Measurements from ENCODE around the gene GALNT7.

The GALNT7 gene

DNA sequence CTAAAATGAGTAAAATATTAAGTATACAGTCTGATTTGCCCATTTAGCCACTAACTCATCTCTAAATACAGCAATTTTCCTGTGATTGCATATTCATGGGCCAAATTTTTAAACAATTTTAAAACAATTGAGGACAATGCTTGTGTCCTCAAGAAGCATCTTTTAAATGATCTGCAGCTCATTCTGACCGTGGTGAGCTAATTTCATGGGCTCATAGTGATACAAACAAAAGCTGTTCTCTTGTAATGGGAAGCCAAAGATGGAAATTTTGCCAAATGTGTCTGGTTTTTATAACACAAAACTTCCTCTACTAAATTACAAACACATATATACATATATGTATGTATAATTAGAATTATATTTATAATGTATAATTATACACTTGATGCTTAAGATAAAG is 125.8 kb downstream of the GALNT7 start:
- H3K9ac ChIP-seq: no peak overlapping the region
- no peak overlapping the region for H3K4me3 ChIP-seq
- no peak overlapping the region for H3K27ac ChIP-seq
- no peak for TF ChIP-seq Cebpa-rat (IDR thresholded peaks at IDR 0.05)
- no peaks in the 10 kb centered on the region for H3K4me1 ChIP-seq
- H4K20me1 ChIP-seq: peaks cover 82% of the 10 kb centered on the region
- no peaks in the 10 kb centered on the region for H3K27me3 ChIP-seq
- H3K4me2 ChIP-seq: no peak overlapping the region
- peaks cover 53% of the 10 kb centered on the region for H3K36me3 ChIP-seq
- H3K9me3 ChIP-seq: no peaks in the 10 kb centered on the region

DNA sequence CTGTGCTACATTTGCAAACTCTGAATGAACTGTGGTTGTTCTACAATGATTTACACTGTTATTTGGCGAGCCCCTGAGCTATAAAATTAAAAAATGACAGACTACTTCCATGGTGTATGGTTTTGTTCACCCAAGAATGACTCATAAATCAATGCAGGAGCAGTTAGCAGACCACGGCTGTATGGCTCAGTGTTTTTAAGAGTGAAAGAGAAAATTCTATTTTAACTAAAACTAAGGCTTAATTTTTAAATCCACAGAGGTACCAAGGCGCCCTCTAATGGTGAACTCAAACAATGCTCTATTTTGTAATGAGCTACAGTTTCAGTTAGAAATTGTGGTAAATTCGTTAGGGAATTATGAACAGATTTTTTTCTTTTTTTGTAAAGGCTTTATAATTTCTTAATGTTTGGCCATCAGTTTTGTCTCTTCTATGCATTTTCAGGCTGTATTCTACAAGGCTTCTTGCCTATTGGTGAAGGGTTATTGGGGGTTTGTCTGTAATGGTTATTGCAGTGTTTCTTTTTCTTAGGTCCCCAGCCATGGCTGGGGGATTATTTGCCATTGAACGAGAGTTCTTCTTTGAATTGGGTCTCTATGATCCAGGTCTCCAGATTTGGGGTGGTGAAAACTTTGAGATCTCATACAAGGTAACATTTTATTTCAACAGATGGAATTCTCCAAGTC is 133.0 kb downstream of the GALNT7 start:
- no peak for TF ChIP-seq Cebpa-rat (IDR thresholded peaks at IDR 0.05)

DNA sequence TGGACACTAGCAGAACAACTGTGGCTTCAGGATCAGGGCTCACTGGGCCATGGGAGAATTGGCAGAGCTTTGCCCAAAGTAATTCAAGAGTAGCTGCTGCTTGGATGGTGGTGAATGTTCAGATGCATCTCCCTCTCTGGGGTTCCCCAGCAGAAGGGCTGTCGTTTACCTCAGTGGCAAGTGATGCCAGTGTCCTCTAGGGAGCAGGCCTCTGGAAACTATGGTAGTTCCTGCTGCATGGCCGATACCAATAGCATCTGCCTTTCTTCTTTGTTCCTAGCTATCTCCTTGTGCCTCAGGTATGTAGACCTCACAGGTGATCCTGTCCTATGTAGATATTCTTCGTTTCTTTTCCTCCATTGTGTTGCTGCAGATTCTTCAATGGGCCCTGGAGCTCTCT is 139.2 kb downstream of the GALNT7 start:
- Histone ChIP-seq H3K9ac (no peak overlapping the region), H3K27ac (no peak overlapping the region), H3K4me3 (no peak overlapping the region), H3K27me3 (no peaks in the 10 kb centered on the region), H3K4me1 (no peaks in the 10 kb centered on the region), H3K9me3 (peaks cover 14% of the 10 kb centered on the region), H4K20me1 (peaks cover 32% of the 10 kb centered on the region; the same call in 1 of the 2 replicates), H3K36me3 (peaks cover 94% of the 10 kb centered on the region), H3K4me2 (no peak overlapping the region)
- TF ChIP-seq Cebpa-rat (IDR thresholded peaks at IDR 0.05): no peak

More for the DNA sequence above, 133.0 kb downstream of the GALNT7 start:
- H3K4me1 ChIP-seq: no peaks in the 10 kb centered on the region
- no peak overlapping the region for H3K27ac ChIP-seq
- peaks cover 52% of the 10 kb centered on the region for H4K20me1 ChIP-seq
- H3K36me3 ChIP-seq: peaks cover 77% of the 10 kb centered on the region
- H3K4me2 ChIP-seq: no peak overlapping the region
- no peak overlapping the region for H3K9ac ChIP-seq
- H3K9me3 ChIP-seq: peaks cover 14% of the 10 kb centered on the region
- H3K4me3 ChIP-seq: no peak overlapping the region
- no peaks in the 10 kb centered on the region for H3K27me3 ChIP-seq

DNA sequence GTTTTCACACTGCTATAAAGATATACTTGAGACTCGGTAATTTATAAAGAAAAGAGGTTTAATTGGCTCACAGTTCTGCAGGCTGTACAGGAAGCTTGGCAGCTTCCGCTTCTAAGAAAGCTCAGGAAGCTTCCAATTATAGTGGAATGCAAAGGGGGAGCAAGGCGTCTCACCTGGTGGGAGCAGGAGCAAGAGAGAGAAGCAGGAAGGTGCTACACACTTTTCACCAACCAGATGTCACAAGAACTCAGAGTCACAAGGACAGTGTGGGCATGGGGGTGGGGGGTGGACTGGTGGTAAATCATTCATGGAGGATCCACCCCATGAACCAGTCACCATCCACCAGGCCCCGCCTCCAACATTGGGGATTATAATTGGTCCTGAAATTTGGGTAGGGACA is 142.8 kb downstream of the GALNT7 start:
- Histone ChIP-seq H3K36me3 (peaks cover 95% of the 10 kb centered on the region), H4K20me1 (peaks cover 50% of the 10 kb centered on the region), H3K4me1 (no peaks in the 10 kb centered on the region), H3K27me3 (no peaks in the 10 kb centered on the region), H3K4me3 (no peak overlapping the region), H3K27ac (no peak overlapping the region), H3K9me3 (no peaks in the 10 kb centered on the region), H3K9ac (no peak overlapping the region), H3K4me2 (no peak overlapping the region)
- no peak for TF ChIP-seq Cebpa-rat (IDR thresholded peaks at IDR 0.05)

DNA sequence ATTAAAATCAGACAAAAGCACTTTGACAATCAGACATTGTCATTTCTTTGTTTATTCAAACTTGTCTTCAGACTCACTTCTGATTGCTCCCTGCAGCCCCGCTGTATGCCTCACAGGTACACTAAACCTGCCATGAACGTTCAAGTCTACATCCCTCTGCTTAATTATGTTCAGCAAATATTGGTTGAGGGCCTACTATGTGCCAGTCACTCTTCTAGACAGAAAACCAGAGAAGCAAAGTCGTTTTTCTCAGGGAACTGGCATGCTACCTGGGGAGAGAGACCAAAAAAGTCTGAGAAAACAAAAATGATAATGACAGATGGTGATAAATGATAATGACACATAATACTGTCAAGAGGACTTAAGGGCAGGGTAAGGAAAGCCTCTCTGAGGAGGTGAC is 146.1 kb downstream of the GALNT7 start:
- Histone ChIP-seq H3K9me3 (no peaks in the 10 kb centered on the region), H3K4me1 (peaks cover 11% of the 10 kb centered on the region; the same call in 1 of the 2 replicates), H3K36me3 (peaks cover 80% of the 10 kb centered on the region), H3K4me2 (no peak overlapping the region), H3K27ac (no peak overlapping the region), H3K27me3 (no peaks in the 10 kb centered on the region), H4K20me1 (peaks cover 38% of the 10 kb centered on the region), H3K4me3 (no peak overlapping the region), H3K9ac (no peak overlapping the region)
- no peak for TF ChIP-seq Cebpa-rat (IDR thresholded peaks at IDR 0.05)

DNA sequence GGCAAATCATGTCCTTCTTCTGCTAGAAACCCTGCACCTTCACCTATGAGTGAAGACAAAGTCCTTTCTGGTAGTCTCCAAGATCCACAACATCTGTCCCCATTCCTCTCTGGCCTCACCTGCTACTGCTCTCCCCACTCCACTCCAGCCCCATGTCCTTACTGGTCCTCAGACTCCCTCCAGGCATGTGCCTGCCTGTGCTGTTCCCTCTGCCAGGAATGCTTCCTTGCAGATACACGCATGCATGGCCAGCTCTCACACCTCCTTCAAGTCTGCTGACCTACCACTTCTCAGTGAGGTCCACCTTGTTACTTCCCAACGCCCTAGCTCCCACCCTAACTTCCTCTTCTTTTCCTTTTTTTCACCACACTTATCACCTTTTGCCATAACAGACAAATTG is 147.4 kb downstream of the GALNT7 start:
- peaks cover 78% of the 10 kb centered on the region for H3K36me3 ChIP-seq

DNA sequence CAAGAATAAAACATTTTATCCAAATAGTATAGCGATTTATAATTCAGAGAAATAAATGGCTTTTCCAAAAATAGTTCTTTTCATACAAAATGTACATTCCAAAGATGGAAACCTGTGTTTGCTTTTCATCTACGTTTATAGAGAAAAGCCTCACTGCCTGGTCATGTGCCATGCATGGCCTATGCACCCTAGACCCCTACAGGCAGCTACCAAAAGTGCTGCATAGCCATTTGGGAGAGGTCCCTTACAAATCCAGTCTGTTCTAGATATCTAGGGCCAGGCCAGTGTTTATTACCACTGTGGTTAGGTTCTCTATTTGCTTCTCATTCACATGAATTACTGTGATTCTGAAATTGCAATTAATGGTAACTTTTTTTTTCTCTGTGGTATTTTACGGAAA is 148.4 kb downstream of the GALNT7 start:
- Histone ChIP-seq H3K4me2 (no peak overlapping the region), H3K4me1 (peaks cover 11% of the 10 kb centered on the region; the same call in 1 of the 2 replicates), H3K27ac (no peak overlapping the region), H3K4me3 (no peak overlapping the region), H3K27me3 (no peaks in the 10 kb centered on the region), H3K9me3 (no peaks in the 10 kb centered on the region), H3K36me3 (peaks cover 78% of the 10 kb centered on the region), H4K20me1 (peaks cover 32% of the 10 kb centered on the region), H3K9ac (no peak overlapping the region)
- TF ChIP-seq Cebpa-rat (IDR thresholded peaks at IDR 0.05): no peak

More for the DNA sequence above, 147.4 kb downstream of the GALNT7 start:
- no peak overlapping the region for H3K4me3 ChIP-seq
- H3K4me2 ChIP-seq: no peak overlapping the region
- H3K4me1 ChIP-seq: peaks cover 11% of the 10 kb centered on the region; the same call in 1 of the 2 replicates
- H3K9me3 ChIP-seq: no peaks in the 10 kb centered on the region
- H4K20me1 ChIP-seq: peaks cover 32% of the 10 kb centered on the region
- no peak overlapping the region for H3K27ac ChIP-seq
- H3K9ac ChIP-seq: no peak overlapping the region
- no peak for TF ChIP-seq Cebpa-rat (IDR thresholded peaks at IDR 0.05)
- H3K27me3 ChIP-seq: no peaks in the 10 kb centered on the region

DNA sequence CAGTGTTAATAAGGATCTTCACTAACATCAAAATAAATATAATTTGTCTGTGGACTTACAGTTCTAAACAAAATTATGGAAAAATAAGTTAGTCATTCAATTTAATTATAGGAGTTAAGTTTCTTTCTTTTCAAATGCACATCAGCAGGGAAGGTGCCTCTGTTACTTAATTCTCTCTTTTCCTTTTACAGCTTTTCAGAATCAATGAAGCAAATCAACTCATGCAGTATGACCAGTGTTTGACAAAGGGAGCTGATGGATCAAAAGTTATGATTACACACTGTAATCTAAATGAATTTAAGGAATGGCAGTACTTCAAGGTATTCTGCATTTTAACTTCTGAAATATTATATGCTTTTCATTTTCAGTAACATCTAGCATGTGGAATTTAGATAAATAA is 149.6 kb downstream of the GALNT7 start:
- H3K36me3 ChIP-seq: peaks cover 73% of the 10 kb centered on the region
- H3K27ac ChIP-seq: no peak overlapping the region
- TF ChIP-seq Cebpa-rat (IDR thresholded peaks at IDR 0.05): no peak

DNA sequence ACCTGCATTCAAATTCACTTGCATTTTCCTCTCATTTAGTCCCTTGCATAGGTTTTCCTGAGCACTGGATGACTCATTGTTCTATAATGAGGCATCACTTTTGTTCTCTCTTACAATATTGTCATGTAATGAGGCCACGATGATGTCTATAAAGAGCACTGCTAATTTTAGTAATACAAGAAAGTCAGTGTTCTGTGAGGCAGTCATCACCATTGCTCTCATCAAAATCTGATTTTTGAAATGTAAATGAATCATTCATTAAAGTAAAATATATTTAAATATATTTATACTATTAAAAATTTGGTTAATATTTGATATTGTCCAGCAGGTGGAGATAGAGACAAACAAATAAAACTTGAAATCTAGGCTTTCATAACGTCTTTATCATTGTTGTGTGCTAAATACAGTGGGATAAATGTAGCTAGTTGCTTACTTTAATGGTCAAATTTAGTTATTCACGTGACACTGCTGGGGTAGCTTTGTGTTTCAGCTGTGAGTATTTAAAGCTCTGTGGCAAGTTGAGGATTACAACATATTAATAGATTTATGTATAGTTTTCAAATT is 150.1 kb downstream of the GALNT7 start:
- Histone ChIP-seq H3K4me1 (peaks cover 11% of the 10 kb centered on the region; the same call in 1 of the 2 replicates), H3K4me2 (no peak overlapping the region), H4K20me1 (peaks cover 32% of the 10 kb centered on the region), H3K4me3 (no peak overlapping the region), H3K27me3 (no peaks in the 10 kb centered on the region), H3K36me3 (peaks cover 70% of the 10 kb centered on the region), H3K9ac (no peak overlapping the region), H3K9me3 (no peaks in the 10 kb centered on the region), H3K27ac (no peak overlapping the region)
- TF ChIP-seq Cebpa-rat (IDR thresholded peaks at IDR 0.05): no peak

More for the DNA sequence above, 149.6 kb downstream of the GALNT7 start:
- peaks cover 32% of the 10 kb centered on the region for H4K20me1 ChIP-seq
- no peak overlapping the region for H3K9ac ChIP-seq
- H3K4me3 ChIP-seq: no peak overlapping the region
- H3K27me3 ChIP-seq: no peaks in the 10 kb centered on the region
- H3K9me3 ChIP-seq: no peaks in the 10 kb centered on the region
- no peak overlapping the region for H3K4me2 ChIP-seq
- peaks cover 11% of the 10 kb centered on the region; the same call in 1 of the 2 replicates for H3K4me1 ChIP-seq

DNA sequence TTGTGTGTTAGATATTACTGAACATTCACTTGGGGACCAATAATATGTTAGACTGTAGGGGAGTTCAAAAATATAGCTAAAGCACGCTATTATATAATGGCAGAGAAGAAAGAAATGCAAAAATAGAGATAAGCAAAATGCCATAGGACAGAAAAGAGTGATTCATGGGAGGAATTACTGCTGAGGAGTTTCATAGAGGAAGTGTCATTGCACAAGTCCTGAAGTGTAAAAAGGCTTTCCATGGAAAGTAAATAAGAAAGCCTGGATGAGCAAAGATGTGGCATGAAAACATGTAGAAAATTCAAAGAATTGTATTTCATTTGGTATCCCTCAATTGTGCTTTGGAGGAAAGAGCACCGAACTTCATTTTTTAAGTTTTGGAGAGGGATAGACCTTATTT is 151.1 kb downstream of the GALNT7 start:
- H4K20me1 ChIP-seq: peaks cover 25% of the 10 kb centered on the region
- H3K4me1 ChIP-seq: peaks cover 11% of the 10 kb centered on the region; the same call in 1 of the 2 replicates
- no peaks in the 10 kb centered on the region for H3K27me3 ChIP-seq
- H3K4me2 ChIP-seq: no peak overlapping the region
- H3K9me3 ChIP-seq: no peaks in the 10 kb centered on the region
- H3K4me3 ChIP-seq: no peak overlapping the region
- H3K27ac ChIP-seq: no peak overlapping the region
- no peak for TF ChIP-seq Cebpa-rat (IDR thresholded peaks at IDR 0.05)
- no peak overlapping the region for H3K9ac ChIP-seq
- H3K36me3 ChIP-seq: peaks cover 60% of the 10 kb centered on the region
